Endodermal cell (in vitro differentiated cells): ENCODE results near the gene PTPRK. TPM values are rescaled to one million over a fixed set of nuclear protein-coding genes. Genes with fewer than 3 reads are reported as not detected.

Experiments
- DNase-seq: peaks from one replicate; pipeline ENCODE4 v3.0.0-alpha.2; 2017
- H3K27ac ChIP-seq: 2 replicates; pipeline ENCODE4 v1.5.1; 2013; ENCODE audit warnings: mild to moderate bottlenecking, low read depth, low read length, moderate library complexity
- H3K27me3 ChIP-seq: 2 replicates; pipeline ENCODE4 v1.6.1; 2013; ENCODE audit warnings: mild to moderate bottlenecking, low read length, moderate library complexity; ENCODE audit not compliant: insufficient read depth, control insufficient read depth, poor library complexity, severe bottlenecking
- H3K36me3 ChIP-seq: 2 replicates; pipeline ENCODE4 v1.7.0; 2013; ENCODE audit warnings: mild to moderate bottlenecking, low read length, moderate library complexity; ENCODE audit not compliant: control insufficient read depth, insufficient read depth
- H3K4me1 ChIP-seq: one replicate; pipeline ENCODE4 v1.7.0; 2013; ENCODE audit warnings: low read length; ENCODE audit not compliant: control insufficient read depth, insufficient read depth
- H3K4me3 ChIP-seq: 2 replicates; pipeline ENCODE4 v1.5.1; 2013; ENCODE audit warnings: mild to moderate bottlenecking, low read length, moderate library complexity
- H3K9ac ChIP-seq: 2 replicates; pipeline ENCODE4 v1.6.1; 2013; ENCODE audit warnings: mild to moderate bottlenecking, low read length, moderate library complexity; ENCODE audit not compliant: poor library complexity, severe bottlenecking; ENCODE audit errors: extremely low read depth
- H3K9me3 ChIP-seq: 2 replicates; pipeline ENCODE4 v1.6.1; 2013; ENCODE audit warnings: mild to moderate bottlenecking, low read length, moderate library complexity; ENCODE audit not compliant: control insufficient read depth
- H3K27ac Mint-ChIP-seq: 2 replicates; pipeline ENCODE4 v1.8.0; 2020; ENCODE audit warnings: mixed read lengths
- H3K27me3 Mint-ChIP-seq: 2 replicates; pipeline ENCODE4 v1.8.0; 2021; ENCODE audit warnings: mild to moderate bottlenecking, mixed read lengths; ENCODE audit not compliant: insufficient read depth
- H3K36me3 Mint-ChIP-seq: 2 replicates; pipeline ENCODE4 v1.8.0; 2020; ENCODE audit warnings: low read depth, mixed read lengths
- H3K4me1 Mint-ChIP-seq: 2 replicates; pipeline ENCODE4 v1.8.0; 2020; ENCODE audit warnings: mixed read lengths
- H3K4me3 Mint-ChIP-seq: 2 replicates; pipeline ENCODE4 v1.8.0; 2020; ENCODE audit warnings: mild to moderate bottlenecking, moderate library complexity, mixed read lengths
- H3K9me3 Mint-ChIP-seq: 2 replicates; pipeline ENCODE4 v1.8.0; 2020; ENCODE audit warnings: mild to moderate bottlenecking, mixed read lengths
- CTCF ChIP-seq: fragments of 200-600 bp; sonication (generic); conservative IDR thresholded peaks from 2 replicates; pipeline ENCODE4 v1.5.0; 2021; ENCODE audit warnings: antibody characterized with exemption, mild to moderate bottlenecking
- WGBS, 2 experiments: methylation state at CpG; one replicate each; pipeline versions ENCODE4 v1.1.5 to v1.1.7; 2013; ENCODE audit warnings: missing lambda C conversion rate in 2 of 2, mixed read lengths in 1 of 2; ENCODE audit not compliant: insufficient coverage in 1 of 2, insufficient read length in 1 of 2; 5-methylcytosine and 5-hydroxymethylcytosine counted together
- total RNA-seq, 2 donors: library from RNA; stranded (reverse); fragmentation: NEBNext Ultra II Directional in 1 of 2; extraction: Animal tissue kit (Norgen Biotek cat#: 25700) in 1 of 2; gene quantifications; 2 replicates in 1 of 2; 3 replicates in 1 of 2; pipeline ENCODE4 v1.2.1, GENCODE V29; 2021

PTPRK gene
- total RNA-seq, 2 donors from 2014 or later, result 46.4 to 57.6 TPM

GRCh38 chr6:128239146-128239545 is 281.3 kb downstream of the PTPRK start:
- no peak for TF ChIP-seq CTCF
- Mint-ChIP-seq H3K27ac (no peak overlapping the region), H3K4me3 (no peak overlapping the region), H3K4me1 (no peaks in the 10 kb centered on the region), H3K9me3 (no peaks in the 10 kb centered on the region), H3K36me3 (peaks cover 9% of the 10 kb centered on the region), H3K27me3 (no peaks in the 10 kb centered on the region)
- no peaks in the 10 kb centered on the region for H3K4me1 ChIP-seq
- H3K9ac ChIP-seq, result no peak overlapping the region
- WGBS, 2 experiments, result 93% methylated on average over 1 of the region's 1 CpG; no CpG with 5 or more reads in 1 of the 2 experiments
- DNase-seq, result no peak
- H3K27me3 ChIP-seq, result no peaks in the 10 kb centered on the region
- peaks cover 11% of the 10 kb centered on the region for H3K36me3 ChIP-seq
- H3K9me3 ChIP-seq, result no peaks in the 10 kb centered on the region
- no peak overlapping the region for H3K4me3 ChIP-seq
- H3K27ac ChIP-seq, result no peak overlapping the region

- peaks cover 9% of the 10 kb centered on the region for H3K36me3 Mint-ChIP-seq
- H3K27me3 ChIP-seq, result no peaks in the 10 kb centered on the region
- H3K27me3 Mint-ChIP-seq, result no peaks in the 10 kb centered on the region
- H3K4me3 ChIP-seq, result no peak overlapping the region
- no peaks in the 10 kb centered on the region for H3K4me1 Mint-ChIP-seq
- no peak overlapping the region for H3K27ac ChIP-seq
- no peak overlapping the region for H3K9ac ChIP-seq
- no peaks in the 10 kb centered on the region for H3K9me3 Mint-ChIP-seq
- no peaks in the 10 kb centered on the region for H3K9me3 ChIP-seq
- no peak for DNase-seq
- no peak overlapping the region for H3K27ac Mint-ChIP-seq
- no peaks in the 10 kb centered on the region for H3K4me1 ChIP-seq
- H3K36me3 ChIP-seq, result peaks cover 11% of the 10 kb centered on the region
- TF ChIP-seq CTCF, result no peak
- no peak overlapping the region for H3K4me3 Mint-ChIP-seq
- WGBS, 2 experiments, result 100% methylated on average over 1 of the region's 1 CpG; no CpG with 5 or more reads in 1 of the 2 experiments
Observed at GRCh38 chr6:128238225-128238624, 282.2 kb downstream of the PTPRK start.

- no peaks in the 10 kb centered on the region for H3K4me1 ChIP-seq
- no peak for TF ChIP-seq CTCF
- no peak overlapping the region for H3K27ac ChIP-seq
- 90 to 91% methylated on average over 4 of the region's 4 CpGs for WGBS, 2 experiments
- Mint-ChIP-seq H3K9me3 (no peaks in the 10 kb centered on the region), H3K4me3 (no peak overlapping the region), H3K4me1 (no peaks in the 10 kb centered on the region), H3K36me3 (no peaks in the 10 kb centered on the region), H3K27me3 (no peaks in the 10 kb centered on the region), H3K27ac (no peak overlapping the region)
- no peak overlapping the region for H3K4me3 ChIP-seq
- no peaks in the 10 kb centered on the region for H3K27me3 ChIP-seq
- H3K9ac ChIP-seq, result no peak overlapping the region
- H3K9me3 ChIP-seq, result no peaks in the 10 kb centered on the region
- DNase-seq, result no peak
- H3K36me3 ChIP-seq, result peaks cover 6% of the 10 kb centered on the region
Observed at GRCh38 chr6:128235556-128235955, 284.8 kb downstream of the PTPRK start.
